A673 (cell line): Measurements from ENCODE around the gene FLT1.

Source experiments
- CTCF ChIP-seq: fragments of 300-800, 200-600 bp; sonication (generic); conservative IDR thresholded peaks from 2 replicates; pipeline ENCODE4 v1.5.1; 2017; ENCODE audit warnings: low read depth, mild to moderate bottlenecking, antibody characterized with exemption, low read length, moderate library complexity, mixed read lengths
- EZH2 ChIP-seq: fragments of 200-600 bp; sonication (generic); IDR thresholded peaks from 2 replicates; pipeline ENCODE4 v1.6.1; 2017; ENCODE audit warnings: borderline replicate concordance, low read depth, mild to moderate bottlenecking, mixed read lengths, antibody characterized with exemption, low read length; ENCODE audit not compliant: poor library complexity, severe bottlenecking

GRCh38 chr13:28458608-28459007, 36.3 kb downstream of the FLT1 start:
- TF ChIP-seq CTCF = no peak
- TF ChIP-seq EZH2 = no peak
